ENCODE results near the gene TTC7B. TPM values are rescaled to one million over a fixed set of nuclear protein-coding genes. Genes with fewer than 3 reads are reported as not detected.

Gene TTC7B
- total RNA-seq, 3 donors from 2014 or later = 5.0 to 6.0 (median 5.1) TPM

GRCh38 chr14:90507428-90507827 lies 308.8 kb downstream of the TTC7B start:
- no peaks in the 10 kb centered on the region for H3K36me3 Mint-ChIP-seq (ENCODE audit: insufficient read depth)
- H3K27me3 Mint-ChIP-seq (ENCODE audit: low read depth) = peaks cover 23% of the 10 kb centered on the region
- no peaks in the 10 kb centered on the region for H3K4me1 Mint-ChIP-seq (ENCODE audit: low read depth)
- no peak overlapping the region for H3K4me3 Mint-ChIP-seq
- H3K9me3 Mint-ChIP-seq = no peaks in the 10 kb centered on the region
- DNase-seq = no peak
- no peak for ATAC-seq

GRCh38 chr14:90506748-90507147 lies 309.5 kb downstream of the TTC7B start:
- no peak for DNase-seq
- ATAC-seq = no peak
- Mint-ChIP-seq H3K4me1 (ENCODE audit: low read depth) (no peaks in the 10 kb centered on the region), H3K36me3 (ENCODE audit: insufficient read depth) (no peaks in the 10 kb centered on the region), H3K27me3 (ENCODE audit: low read depth) (peaks cover 29% of the 10 kb centered on the region), H3K4me3 (no peak overlapping the region), H3K9me3 (no peaks in the 10 kb centered on the region)

DNA sequence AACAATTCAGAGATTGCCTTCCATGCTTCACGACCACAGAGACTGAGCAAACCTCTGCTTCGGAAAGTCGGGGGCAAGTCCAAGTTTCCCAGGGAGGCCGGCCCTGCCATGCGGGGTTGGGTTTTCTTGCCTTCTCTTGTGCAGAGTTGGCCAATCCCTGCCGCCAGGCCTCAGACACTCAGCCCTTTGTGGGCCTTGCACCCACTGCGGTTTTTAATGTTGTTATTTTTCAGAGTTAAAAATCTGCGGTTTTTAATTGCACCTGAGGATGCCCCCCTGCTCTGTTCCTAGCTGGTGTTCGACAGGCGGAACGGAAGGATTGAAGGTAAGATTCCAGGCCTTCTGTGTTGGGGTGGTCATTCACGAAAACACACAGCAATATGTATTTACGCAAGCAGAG lies 310.7 kb downstream of the TTC7B start:
- H3K27me3 Mint-ChIP-seq (ENCODE audit: low read depth) = peaks cover 30% of the 10 kb centered on the region
- H3K4me1 Mint-ChIP-seq (ENCODE audit: low read depth) = peaks cover 2% of the 10 kb centered on the region

DNA sequence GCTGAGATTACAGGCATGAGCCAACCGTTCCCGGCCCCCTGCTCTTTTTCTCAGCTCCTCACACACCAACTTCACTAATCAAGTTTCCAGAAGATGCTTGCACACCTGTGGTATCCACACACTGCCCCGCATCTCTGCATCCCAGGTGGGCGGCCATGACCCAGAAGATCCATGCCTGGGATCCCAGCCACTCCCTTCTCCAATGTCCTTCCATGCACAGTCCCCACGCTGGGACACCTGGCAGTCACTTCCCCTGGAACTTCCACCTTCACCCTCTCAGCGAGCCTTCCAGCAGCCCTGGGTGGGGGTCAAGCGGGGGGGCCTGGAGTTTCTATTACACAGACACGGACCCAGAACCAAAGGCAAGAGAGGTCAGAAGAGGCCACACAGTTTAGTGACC lies 311.6 kb downstream of the TTC7B start:
- no peaks in the 10 kb centered on the region for H3K36me3 Mint-ChIP-seq (ENCODE audit: insufficient read depth)
- no peaks in the 10 kb centered on the region for H3K9me3 Mint-ChIP-seq
- H3K4me1 Mint-ChIP-seq (ENCODE audit: low read depth) = peaks cover 4% of the 10 kb centered on the region
- ATAC-seq (no peak), DNase-seq (no peak)
- H3K27me3 Mint-ChIP-seq (ENCODE audit: low read depth) = peaks cover 29% of the 10 kb centered on the region
- H3K4me3 Mint-ChIP-seq = no peak overlapping the region

More for the DNA sequence above, 310.7 kb downstream of the TTC7B start:
- Mint-ChIP-seq H3K36me3 (ENCODE audit: insufficient read depth) (no peaks in the 10 kb centered on the region), H3K4me3 (no peak overlapping the region), H3K9me3 (no peaks in the 10 kb centered on the region)
- no peak for ATAC-seq
- DNase-seq = no peak

DNA sequence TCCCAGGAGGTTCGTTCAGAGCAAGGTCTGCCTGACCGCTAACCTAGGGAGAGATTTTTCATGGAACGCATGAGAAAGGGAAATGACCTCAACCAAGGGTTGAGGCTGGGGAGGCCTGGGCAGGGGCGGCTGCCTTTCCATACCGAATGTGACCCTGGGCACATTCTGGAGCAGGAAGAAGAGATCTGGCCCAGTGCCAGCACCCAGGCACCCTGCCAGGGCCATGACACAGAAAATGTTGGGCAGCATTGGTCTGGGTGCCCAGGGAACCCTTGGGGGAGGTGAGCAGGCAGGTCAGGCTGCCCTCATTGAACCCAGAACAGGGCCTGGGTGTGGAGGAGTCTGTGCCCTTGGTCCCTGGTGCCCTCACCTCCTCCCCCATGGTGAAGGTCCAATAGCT lies 312.6 kb downstream of the TTC7B start:
- Mint-ChIP-seq H3K27me3 (ENCODE audit: low read depth) (peaks cover 28% of the 10 kb centered on the region), H3K4me3 (no peak overlapping the region), H3K36me3 (ENCODE audit: insufficient read depth) (no peaks in the 10 kb centered on the region), H3K9me3 (no peaks in the 10 kb centered on the region), H3K4me1 (ENCODE audit: low read depth) (peaks cover 4% of the 10 kb centered on the region)
- no peak for DNase-seq
- no peak for ATAC-seq

DNA sequence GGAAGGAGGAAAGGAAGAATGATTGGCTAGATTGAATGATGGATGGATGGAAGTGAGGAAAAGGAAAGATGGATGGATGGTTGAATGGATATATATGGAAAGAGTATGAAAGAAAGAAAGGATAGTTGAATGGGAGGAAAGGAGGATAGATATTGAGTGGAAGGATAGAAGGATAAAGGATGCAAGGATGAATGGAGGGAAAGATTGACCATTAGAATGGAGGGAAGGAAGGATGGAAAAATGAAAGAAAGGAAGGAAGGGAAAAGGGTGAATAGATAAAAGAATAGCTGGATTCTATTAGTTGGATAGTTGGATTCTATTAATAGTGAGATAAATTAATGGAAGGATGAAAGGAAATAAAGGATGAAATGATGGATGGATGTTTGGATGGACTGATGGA lies 313.5 kb downstream of the TTC7B start:
- no peaks in the 10 kb centered on the region for H3K9me3 Mint-ChIP-seq
- H3K27me3 Mint-ChIP-seq (ENCODE audit: low read depth) = peaks cover 32% of the 10 kb centered on the region
- peaks cover 4% of the 10 kb centered on the region for H3K4me1 Mint-ChIP-seq (ENCODE audit: low read depth)
- no peak for ATAC-seq
- no peaks in the 10 kb centered on the region for H3K36me3 Mint-ChIP-seq (ENCODE audit: insufficient read depth)
- no peak for DNase-seq
- H3K4me3 Mint-ChIP-seq = no peak overlapping the region

DNA sequence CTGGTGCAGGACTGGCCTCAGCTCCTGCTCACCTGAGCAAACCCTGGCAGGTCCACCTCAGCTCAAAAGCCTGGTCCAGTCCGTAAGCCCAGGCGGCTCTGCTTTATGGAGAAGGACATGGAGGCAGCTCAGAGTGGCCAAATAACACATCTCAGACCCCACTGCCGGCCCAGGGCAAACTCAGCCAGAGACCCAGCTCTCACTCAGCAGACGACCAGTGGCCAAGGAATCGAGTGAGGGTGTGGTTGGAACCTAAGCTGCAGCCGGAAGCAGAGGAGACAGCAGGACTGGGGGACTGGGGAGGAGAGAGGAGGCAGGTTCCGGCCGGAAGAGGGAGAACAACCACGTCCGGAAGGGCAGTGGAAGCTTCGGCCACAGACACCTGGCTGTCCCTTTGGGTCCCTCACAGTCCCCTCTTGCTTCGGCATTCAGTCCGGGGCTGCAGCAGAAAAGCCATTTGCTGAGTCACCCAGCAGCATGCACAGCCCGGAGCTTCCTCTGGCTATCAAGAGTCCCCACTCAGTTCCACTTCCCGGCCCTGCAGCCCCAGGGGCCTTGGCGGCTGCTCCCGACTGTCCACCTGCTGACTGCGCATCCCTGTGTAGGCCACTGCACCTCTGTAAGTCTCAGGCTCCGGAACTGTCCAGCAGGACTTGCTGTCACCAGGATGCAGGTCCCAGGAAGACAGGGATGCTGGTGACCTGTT lies 315.4 kb downstream of the TTC7B start:
- Mint-ChIP-seq H3K4me1 (ENCODE audit: low read depth) (peaks cover 4% of the 10 kb centered on the region), H3K9me3 (no peaks in the 10 kb centered on the region), H3K27me3 (ENCODE audit: low read depth) (peaks cover 25% of the 10 kb centered on the region), H3K4me3 (no peak overlapping the region), H3K36me3 (ENCODE audit: insufficient read depth) (no peaks in the 10 kb centered on the region)
- DNase-seq (no peak), ATAC-seq (no peak)

GRCh38 chr14:90499908-90500664 lies 316.1 kb downstream of the TTC7B start:
- no peaks in the 10 kb centered on the region for H3K36me3 Mint-ChIP-seq (ENCODE audit: insufficient read depth)
- ATAC-seq (no peak), DNase-seq (no peak)
- peaks cover 4% of the 10 kb centered on the region for H3K4me1 Mint-ChIP-seq (ENCODE audit: low read depth)
- H3K9me3 Mint-ChIP-seq = no peaks in the 10 kb centered on the region
- peaks cover 26% of the 10 kb centered on the region for H3K27me3 Mint-ChIP-seq (ENCODE audit: low read depth)
- H3K4me3 Mint-ChIP-seq = no peak overlapping the region

GRCh38 chr14:90499121-90499520 lies 317.1 kb downstream of the TTC7B start:
- ATAC-seq (no peak), DNase-seq (no peak)
- H3K36me3 Mint-ChIP-seq (ENCODE audit: insufficient read depth) = no peaks in the 10 kb centered on the region
- peaks cover 26% of the 10 kb centered on the region for H3K27me3 Mint-ChIP-seq (ENCODE audit: low read depth)
- H3K4me1 Mint-ChIP-seq (ENCODE audit: low read depth) = peaks cover 4% of the 10 kb centered on the region
- H3K4me3 Mint-ChIP-seq = no peak overlapping the region
- no peaks in the 10 kb centered on the region for H3K9me3 Mint-ChIP-seq

DNA sequence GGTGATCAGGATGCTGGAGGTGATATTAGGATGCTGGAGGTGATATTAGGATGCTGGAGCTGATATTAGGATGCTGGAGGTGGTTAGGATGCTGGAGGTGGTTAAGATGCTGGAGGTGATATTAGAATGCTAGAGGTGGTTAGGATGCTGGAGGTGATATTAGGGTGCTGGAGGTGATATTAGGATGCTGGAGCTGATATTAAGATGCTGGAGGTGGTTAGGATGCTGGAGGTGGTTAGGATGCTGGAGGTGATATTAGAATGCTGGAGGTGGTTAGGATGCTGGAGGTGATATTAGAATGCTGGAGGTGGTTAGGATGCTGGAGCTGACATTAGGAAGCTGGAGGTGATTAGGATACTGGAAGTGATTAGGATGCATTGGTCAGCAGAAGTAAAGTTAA lies 318.0 kb downstream of the TTC7B start:
- Mint-ChIP-seq H3K27me3 (ENCODE audit: low read depth) (peaks cover 26% of the 10 kb centered on the region), H3K9me3 (no peaks in the 10 kb centered on the region), H3K4me3 (no peak overlapping the region), H3K36me3 (ENCODE audit: insufficient read depth) (no peaks in the 10 kb centered on the region), H3K4me1 (ENCODE audit: low read depth) (peaks cover 4% of the 10 kb centered on the region)
- ATAC-seq (no peak), DNase-seq (no peak)

GRCh38 chr14:90496379-90496778 lies 319.9 kb downstream of the TTC7B start:
- DNase-seq (no peak), ATAC-seq (no peak)
- no peak overlapping the region for H3K4me3 Mint-ChIP-seq
- peaks cover 20% of the 10 kb centered on the region for H3K27me3 Mint-ChIP-seq (ENCODE audit: low read depth)
- peaks cover 4% of the 10 kb centered on the region for H3K4me1 Mint-ChIP-seq (ENCODE audit: low read depth)
- H3K9me3 Mint-ChIP-seq = no peaks in the 10 kb centered on the region
- H3K36me3 Mint-ChIP-seq (ENCODE audit: insufficient read depth) = no peaks in the 10 kb centered on the region

GRCh38 chr14:90495357-90496276 lies 320.6 kb downstream of the TTC7B start:
- H3K36me3 Mint-ChIP-seq (ENCODE audit: insufficient read depth) = no peaks in the 10 kb centered on the region

GRCh38 chr14:90491911-90492531 lies 324.2 kb downstream of the TTC7B start:
- Mint-ChIP-seq H3K4me3 (no peak overlapping the region), H3K9me3 (no peaks in the 10 kb centered on the region), H3K27me3 (ENCODE audit: low read depth) (peaks cover 2% of the 10 kb centered on the region), H3K4me1 (ENCODE audit: low read depth) (no peaks in the 10 kb centered on the region), H3K36me3 (ENCODE audit: insufficient read depth) (no peaks in the 10 kb centered on the region)
- DNase-seq (no peak), ATAC-seq (no peak)

More at GRCh38 chr14:90495357-90496276, 320.6 kb downstream of the TTC7B start:
- peaks cover 3% of the 10 kb centered on the region for H3K4me1 Mint-ChIP-seq (ENCODE audit: low read depth)
- no peak overlapping the region for H3K4me3 Mint-ChIP-seq
- DNase-seq (peak; percentile 19), ATAC-seq (no peak)
- H3K27me3 Mint-ChIP-seq (ENCODE audit: low read depth) = peaks cover 19% of the 10 kb centered on the region
- H3K9me3 Mint-ChIP-seq = no peaks in the 10 kb centered on the region
